Measurements from ENCODE around the gene MYO16. TPM values are rescaled to one million over a fixed set of nuclear protein-coding genes. Genes with fewer than 3 reads are reported as not detected.

The MYO16 gene
- polyA plus RNA-seq, 2 of the 4 experiments (the other 2 are of a cell fraction): 0.03 to 0.06 TPM

GRCh38 chr13:108924541-108924940, 295.1 kb downstream of the MYO16 start (continued):
- TF ChIP-seq EP300 (IDR thresholded peaks at IDR 0.05) (no peak), KDM1A (IDR thresholded peaks at IDR 0.05; ENCODE audit: low read depth) (no peak), SREBF2 (IDR thresholded peaks at IDR 0.05) (no peak), CTCF (IDR thresholded peaks at IDR 0.05) (no peak), HEYL (CRISPR knock-in tag; IDR thresholded peaks at IDR 0.05) (no peak), ZC3H11A (IDR thresholded peaks at IDR 0.05) (no peak), CEBPB (IDR thresholded peaks at IDR 0.05) (no peak), PHF8 (IDR thresholded peaks at IDR 0.05; ENCODE audit: borderline replicate concordance, low read depth) (no peak)

GRCh38 chr13:108925070-108925469, 295.7 kb downstream of the MYO16 start:
- Histone ChIP-seq H3K4me1 (peaks cover under 1% of the 10 kb centered on the region; the same call in 2 of the 3 replicates), H3K9me3 (no peaks in the 10 kb centered on the region), H3K27ac (no peak overlapping the region), H3K4me3 (no peak overlapping the region), H3K4me2 (no peak overlapping the region)
- WGBS (ENCODE audit: missing lambda C conversion rate): 88% methylated on average over 6 of the region's 6 CpGs
- FAIRE-seq (no peak), DNase-seq (ENCODE audit: low read depth in 1 of 2, low spot score in 1 of 2) (no peak), ATAC-seq (no peak)
- ChIA-PET POLR2A (no interaction called here), CTCF (interaction anchor here (0.6 to 1.5 kb wide), 3 partner anchors 10 to 1018 kb away, joined by 3 to 4 read pairs (median 3); no protein-coding TSS in a partner anchor)
- no peak for TF ChIP-seq SREBF2 (IDR thresholded peaks at IDR 0.05)
- no peak for TF ChIP-seq RAD21 (conservative IDR thresholded peaks at IDR 0.05 in 1 of 2, IDR thresholded peaks at IDR 0.05 in 1 of 2)
- TF ChIP-seq MYC (IDR thresholded peaks at IDR 0.05; ENCODE audit: borderline replicate concordance, low read length): no peak
- no peak for TF ChIP-seq EHMT2 (IDR thresholded peaks at IDR 0.05; ENCODE audit: low read depth)
- no peak for TF ChIP-seq CHD2 (IDR thresholded peaks at IDR 0.05; ENCODE audit: low read length, partially characterized antibody)
- no peak for TF ChIP-seq HOXB13 (CRISPR knock-in tag; IDR thresholded peaks at IDR 0.05; ENCODE audit: low read depth)
- no peak for TF ChIP-seq RARB (CRISPR knock-in tag; IDR thresholded peaks at IDR 0.05)
- no peak for TF ChIP-seq HDAC2 (IDR thresholded peaks at IDR 0.05)
- no peak for TF ChIP-seq BHLHE40 (IDR thresholded peaks at IDR 0.05; ENCODE audit: low read depth, low read length)
- TF ChIP-seq TP53 (CRISPR knock-in tag; IDR thresholded peaks at IDR 0.05): no peak
- TF ChIP-seq JUNB (IDR thresholded peaks at IDR 0.05): no peak
- no peak for TF ChIP-seq HOXB5 (CRISPR knock-in tag; IDR thresholded peaks at IDR 0.05)
- TF ChIP-seq FOXS1 (CRISPR knock-in tag; IDR thresholded peaks at IDR 0.05): no peak
- TF ChIP-seq HEYL (CRISPR knock-in tag; IDR thresholded peaks at IDR 0.05): no peak
- no peak for TF ChIP-seq TFCP2L1 (CRISPR knock-in tag; IDR thresholded peaks at IDR 0.05)
- TF ChIP-seq RFX5 (IDR thresholded peaks at IDR 0.05): no peak
- no peak for TF ChIP-seq ESRRA (IDR thresholded peaks at IDR 0.05; ENCODE audit: borderline replicate concordance, low read length)
- no peak for TF ChIP-seq RCOR1 (IDR thresholded peaks at IDR 0.05; ENCODE audit: low read depth, low read length)
- no peak for TF ChIP-seq ZC3H11A (IDR thresholded peaks at IDR 0.05)
- TF ChIP-seq REST (IDR thresholded peaks at IDR 0.05): no peak
